ENCODE measurements around the gene AMZ1.
A peak's percentile ranks its signal among the peaks of the same experiment; 100 is the strongest.
"Not testable (repeated sequence)": the region's sequence is repeated elsewhere in the genome, so short reads cannot be mapped to it uniquely, and the experiment has no call there.

Gene AMZ1

DNA sequence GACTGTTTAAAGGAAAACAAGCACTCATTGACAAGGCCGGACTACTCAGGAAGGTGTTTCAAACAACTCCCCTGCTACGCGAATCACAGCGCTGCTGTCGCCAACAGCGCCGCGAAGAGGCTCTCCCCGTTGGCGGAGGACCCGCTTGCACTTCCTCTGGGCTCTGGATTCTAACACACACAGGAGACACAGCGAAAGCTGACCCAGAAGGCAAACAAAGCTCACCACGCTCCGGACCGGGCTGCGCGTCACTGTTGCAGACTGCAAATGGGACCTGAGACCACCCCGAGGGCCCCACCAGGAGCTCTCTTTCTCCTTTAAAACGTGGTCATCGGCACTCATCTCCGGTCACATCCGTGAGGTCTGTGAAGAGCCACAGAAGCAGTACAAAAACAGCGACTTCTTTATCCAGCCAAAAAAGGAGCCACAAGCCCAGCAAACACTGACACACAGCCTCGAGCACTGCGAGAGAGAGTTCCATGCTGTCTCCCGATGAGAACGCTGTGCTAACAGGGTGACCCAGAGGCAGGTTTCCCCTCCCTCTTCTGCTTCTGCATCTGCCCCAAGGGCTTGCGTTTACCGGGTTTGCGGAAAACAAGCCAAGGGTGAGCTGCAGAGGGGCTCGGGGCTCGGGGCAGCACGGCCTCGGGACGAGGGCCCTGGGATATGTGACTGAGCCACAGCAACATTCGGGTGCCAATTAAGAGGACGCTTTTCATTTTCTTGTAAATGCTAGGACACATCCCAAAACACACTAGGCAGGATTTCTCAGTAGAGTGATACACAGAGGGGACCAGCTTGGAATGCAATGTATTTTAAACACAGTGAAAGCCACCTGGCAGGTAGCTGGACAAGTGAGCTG lies 41.3 kb downstream of the AMZ1 start:
- DNase-seq (ENCODE audit: low spot score), result no peak

GRCh38 chr7:2729893-2730716 lies 42.1 kb downstream of the AMZ1 start:
- no peak for DNase-seq (ENCODE audit: low spot score)

- no peak for DNase-seq (ENCODE audit: low spot score)
These were observed 43.1 kb downstream of the AMZ1 start for GRCh38 chr7:2730846-2731770.

GRCh38 chr7:2732388-2732787 lies 44.4 kb downstream of the AMZ1 start:
- no peak for DNase-seq (ENCODE audit: low spot score)

GRCh38 chr7:2732959-2733584 lies 45.1 kb downstream of the AMZ1 start:
- DNase-seq (ENCODE audit: low spot score), result peak; percentile 30

DNA sequence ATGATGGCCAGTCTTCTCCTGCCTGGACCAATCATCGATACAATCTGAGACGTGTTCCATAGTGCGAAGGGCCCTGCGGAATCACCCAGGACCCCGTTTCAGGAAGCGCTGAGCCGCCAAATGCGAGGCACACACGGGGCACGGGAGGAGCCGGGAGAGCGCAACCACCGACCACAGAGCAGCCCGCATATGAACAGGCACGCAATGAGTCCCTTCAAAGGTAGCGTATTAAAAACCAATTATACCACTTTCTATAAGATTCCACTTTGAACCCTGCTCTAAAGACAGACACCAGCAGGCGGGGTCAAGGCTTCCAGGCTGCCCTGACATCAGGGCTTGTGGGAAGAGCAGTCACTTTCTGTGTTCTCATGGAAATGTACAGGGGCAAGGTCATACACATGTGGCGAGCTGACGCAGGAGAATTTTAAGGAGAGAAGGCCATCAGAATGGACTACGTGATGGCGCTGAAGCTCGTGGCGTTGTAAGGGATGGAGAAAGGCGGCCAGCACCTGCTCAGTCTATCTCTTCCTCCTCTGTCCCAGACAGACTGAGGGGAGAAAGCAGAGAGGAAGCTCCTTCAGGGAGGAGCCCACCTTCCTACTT lies 46.2 kb downstream of the AMZ1 start:
- DNase-seq (ENCODE audit: low spot score), result no peak

DNA sequence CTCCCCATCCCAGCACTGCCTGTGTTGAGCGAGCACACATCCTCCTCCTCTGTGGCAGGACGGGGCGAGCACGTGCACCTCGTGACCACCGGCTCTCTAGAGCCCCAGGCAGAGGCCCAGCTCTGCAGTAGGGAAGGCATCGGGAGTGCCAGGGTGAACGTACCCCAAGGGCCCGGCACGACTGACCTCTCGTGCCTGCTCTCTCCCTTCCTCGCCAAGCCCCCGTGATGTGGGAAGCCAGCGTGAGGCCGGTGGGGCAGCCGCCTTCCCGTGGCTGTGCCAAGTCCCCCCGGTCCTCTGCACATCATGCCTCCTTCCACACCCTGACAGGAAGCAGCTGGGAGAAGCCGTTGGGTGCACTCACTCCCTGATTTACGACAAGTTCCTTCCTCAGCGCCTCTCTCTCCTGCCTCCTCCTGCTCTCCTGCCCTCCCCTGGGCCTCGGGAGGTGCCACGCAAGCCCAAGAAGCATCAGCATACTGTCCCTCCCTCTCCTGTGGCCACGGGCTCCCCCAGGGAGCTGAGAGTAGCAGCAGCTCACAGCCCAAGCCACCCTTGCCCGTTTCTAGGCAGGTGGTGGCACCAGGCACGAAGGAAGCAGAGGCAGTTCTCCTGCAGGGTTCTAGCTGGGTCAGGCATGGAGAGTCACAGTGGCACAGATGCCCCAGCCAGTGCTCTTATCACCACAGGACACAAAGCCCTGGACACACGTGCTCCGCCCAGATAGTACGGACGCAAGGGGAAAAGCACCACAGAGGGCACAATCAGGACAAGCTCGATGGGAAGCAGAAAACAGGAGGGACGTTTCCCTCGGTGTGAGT lies 47.0 kb downstream of the AMZ1 start:
- DNase-seq (ENCODE audit: low spot score), result no peak

DNA sequence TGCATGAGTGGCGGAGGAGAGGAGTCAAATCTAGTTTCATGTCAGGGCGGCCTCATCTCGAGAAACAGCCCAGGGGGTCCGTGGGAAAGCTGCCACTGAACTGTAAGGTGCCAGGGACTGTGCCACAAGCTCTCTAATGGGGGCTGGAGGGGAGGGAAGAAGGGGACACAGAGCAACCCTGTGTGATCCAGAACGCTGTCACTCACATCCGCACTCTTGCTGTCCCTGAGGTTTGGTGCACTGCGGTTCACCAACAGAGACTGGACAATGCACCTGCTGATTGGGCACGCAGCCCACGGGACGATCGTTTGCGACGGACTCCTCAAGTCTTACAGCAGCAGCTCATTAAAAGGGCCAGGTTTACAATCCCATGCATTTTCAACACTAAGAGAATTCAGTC lies 47.7 kb downstream of the AMZ1 start:
- no peak for DNase-seq (ENCODE audit: low spot score)

GRCh38 chr7:2736411-2736914 lies 48.5 kb downstream of the AMZ1 start:
- no peak for DNase-seq (ENCODE audit: low spot score)

GRCh38 chr7:2737005-2737743 lies 49.2 kb downstream of the AMZ1 start:
- DNase-seq (ENCODE audit: low spot score), result not testable (repeated sequence)

GRCh38 chr7:2737771-2738540 lies 50.0 kb downstream of the AMZ1 start:
- DNase-seq (ENCODE audit: low spot score), result no peak

DNA sequence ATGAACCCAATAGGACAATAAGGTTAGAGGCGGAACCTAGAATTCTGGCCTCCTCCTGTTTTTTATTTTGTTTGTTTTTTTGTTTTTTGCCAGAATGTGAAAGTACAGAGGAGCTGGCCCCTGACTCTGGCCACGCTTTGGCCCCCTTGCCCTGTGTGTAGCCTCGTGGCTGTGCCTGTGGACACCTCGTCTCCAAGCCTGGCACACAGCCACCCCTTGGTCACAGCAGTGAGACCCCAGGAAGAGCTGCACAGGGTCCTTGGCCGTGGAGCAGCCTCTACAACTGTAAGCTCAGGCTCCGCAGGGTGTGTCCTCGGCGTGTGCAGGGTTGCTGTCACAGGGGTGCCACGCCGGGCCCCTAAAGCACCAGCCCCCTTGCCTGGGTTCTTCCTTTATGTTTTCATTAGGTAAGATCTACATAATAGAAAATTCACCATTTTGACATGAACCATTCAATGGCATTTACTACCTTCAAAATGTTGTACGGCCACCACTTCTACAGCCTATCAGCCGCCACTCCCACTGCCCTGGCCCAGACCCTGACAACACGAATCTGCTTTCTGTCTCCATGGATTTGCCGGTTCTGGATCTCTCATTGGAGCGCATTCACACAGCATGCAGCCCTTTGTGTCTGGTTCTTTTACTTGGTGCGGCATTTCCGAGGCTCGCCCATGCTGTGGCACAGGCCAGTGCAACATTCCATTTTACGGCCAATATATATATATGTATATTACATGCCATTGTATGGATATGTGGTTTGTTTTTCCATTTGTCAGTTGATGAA lies 51.0 kb downstream of the AMZ1 start:
- DNase-seq (ENCODE audit: low spot score), result no peak

GRCh38 chr7:2743523-2744185 lies 55.7 kb downstream of the AMZ1 start:
- not testable (repeated sequence) for DNase-seq (ENCODE audit: low spot score)

- DNase-seq (ENCODE audit: low spot score), result not testable (repeated sequence)
These were observed 60.7 kb downstream of the AMZ1 start for GRCh38 chr7:2748684-2749083.

DNA sequence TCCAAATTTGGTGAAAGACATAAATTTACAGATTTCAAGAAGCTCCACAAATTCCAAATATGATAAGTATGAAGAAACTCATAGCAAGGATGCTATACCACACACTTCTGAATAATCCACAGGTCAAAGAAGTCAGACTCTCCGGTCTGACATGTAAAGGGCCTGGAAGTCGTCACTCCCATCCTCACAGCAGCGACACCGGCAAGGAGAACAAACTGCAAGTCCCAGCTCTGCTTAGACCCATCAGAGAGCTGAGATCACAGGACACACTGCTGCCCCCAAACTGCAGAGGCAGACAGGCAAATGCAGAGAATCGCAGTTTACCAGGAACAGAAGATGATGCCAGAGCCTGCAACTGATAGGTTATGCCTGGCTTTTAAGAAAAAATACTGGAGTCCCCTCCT lies 62.0 kb downstream of the AMZ1 start:
- no peak for DNase-seq (ENCODE audit: low spot score)

GRCh38 chr7:2751086-2751485 lies 63.1 kb downstream of the AMZ1 start:
- DNase-seq (ENCODE audit: low spot score), result no peak

DNA sequence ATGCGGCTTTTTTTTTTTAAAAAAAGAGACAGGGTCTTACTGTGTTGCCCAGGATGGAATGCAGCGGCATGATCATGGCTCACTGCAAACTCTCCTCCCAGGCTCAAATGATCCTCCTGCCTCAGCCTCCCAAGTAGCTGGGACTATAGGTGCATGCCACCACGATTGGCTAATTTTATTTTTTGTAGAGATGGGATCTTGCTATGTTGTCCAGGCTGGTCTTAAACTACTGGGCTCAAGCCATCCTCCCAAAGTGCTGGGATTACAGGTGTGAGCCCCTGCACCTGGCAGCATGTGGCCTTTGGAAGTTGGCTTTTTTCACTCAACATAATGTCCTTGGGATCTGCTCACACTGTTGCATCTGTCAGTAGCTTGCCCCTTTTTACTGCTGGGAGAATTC lies 65.1 kb downstream of the AMZ1 start:
- no peak for DNase-seq (ENCODE audit: low spot score)

All from kidney tubule cell (primary cell).